Kidney glomerular epithelial cell (primary cell): Measurements from ENCODE around the gene LRP1B.

Experiments
- DNase-seq: peaks from one replicate; lab custom pipeline; 2025; lab: John Stamatoyannopoulos, UW

Gene LRP1B

DNA sequence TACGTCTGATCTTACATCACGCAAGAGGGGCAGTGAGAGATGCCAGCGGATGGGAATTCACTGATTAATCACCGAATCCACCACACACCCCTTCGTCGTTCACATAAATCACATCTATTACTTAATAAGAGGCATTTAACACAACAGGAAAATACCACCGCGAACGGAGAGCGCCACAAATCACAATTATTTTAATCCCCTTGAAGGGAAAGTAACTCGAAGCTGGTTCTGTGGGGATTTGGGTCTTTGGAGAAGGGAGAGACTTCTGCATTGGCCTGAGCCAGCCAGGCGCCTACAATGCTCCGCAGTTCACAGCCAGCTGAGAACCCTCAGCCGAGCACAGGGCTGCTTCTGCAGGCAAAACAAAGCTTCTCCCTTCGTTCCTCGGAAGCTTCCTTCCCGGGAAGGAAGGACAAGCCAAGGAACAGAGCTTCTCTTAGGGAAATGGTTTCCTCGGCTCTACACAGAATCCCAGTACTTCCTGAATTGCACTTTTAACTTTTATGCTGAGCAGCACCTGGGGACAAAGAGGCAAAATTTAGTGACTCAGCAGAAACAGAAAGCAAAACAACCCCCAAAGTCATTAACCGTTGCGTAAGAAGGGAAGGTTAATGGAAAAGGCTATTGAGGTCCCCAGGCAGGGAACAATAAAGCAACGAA lies at the start of gene LRP1B:
Gene LRP1B (minus strand): TSS at position 7 of the 660 bp plus-strand sequence. CDS start 287 bp downstream, outside the sequence.
- DNase-seq: no peak

DNA sequence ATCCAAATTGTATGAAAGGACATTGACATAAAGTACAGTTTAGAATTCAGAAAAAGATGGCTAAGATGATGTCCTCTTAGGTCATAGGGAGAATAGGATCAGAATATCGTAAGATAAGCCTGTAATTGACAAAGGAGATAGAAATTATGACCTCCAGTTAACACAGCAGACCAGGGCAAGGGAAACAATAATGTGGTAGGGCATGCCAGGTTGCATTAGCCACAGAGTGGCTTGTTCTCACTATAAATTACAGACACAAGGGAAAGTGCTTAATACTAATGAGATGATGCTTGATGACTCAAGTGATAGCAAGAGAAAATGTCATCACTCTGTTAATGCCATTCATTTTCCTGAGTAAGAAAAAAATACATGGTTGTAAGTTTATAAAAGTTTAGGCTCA lies 48.9 kb upstream of the LRP1B start:
- DNase-seq: no peak

DNA sequence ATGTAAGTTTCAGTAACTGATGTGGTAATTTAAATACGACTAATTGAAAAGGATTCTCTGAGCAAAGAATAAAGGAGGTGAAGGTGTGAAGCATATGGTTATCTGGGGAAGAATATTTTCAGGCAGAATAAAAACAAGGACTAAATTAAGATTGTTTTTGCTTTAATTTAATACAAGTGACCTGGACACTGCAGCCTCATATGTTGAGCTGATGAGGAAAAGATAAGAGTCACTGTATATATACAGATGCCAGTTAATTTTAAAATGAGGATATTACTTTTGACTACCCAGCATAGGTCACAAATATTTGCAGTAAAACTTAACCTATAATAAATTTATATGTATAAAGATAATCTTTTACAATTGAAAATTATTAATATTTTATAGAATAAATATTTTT lies 47.8 kb upstream of the LRP1B start:
- DNase-seq: no peak

DNA sequence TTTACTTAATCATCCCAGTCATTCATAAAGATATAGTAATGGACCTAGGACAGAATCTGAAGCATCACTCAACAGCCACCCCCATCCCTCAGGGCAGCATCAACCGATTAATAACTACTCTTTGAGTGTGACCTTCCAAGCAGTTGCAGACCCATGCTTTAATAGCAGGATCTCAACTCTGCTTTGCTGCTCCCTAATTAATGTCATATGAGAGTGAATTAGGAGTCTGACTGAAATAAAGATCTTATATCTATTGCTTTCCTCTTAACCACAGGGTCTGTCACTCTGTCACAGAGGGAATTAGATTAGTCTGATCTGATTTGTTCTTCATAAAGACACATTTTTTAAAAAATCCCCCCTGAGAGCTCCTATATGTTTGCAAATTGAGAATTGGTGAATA lies 46.1 kb upstream of the LRP1B start:
- DNase-seq: no peak

DNA sequence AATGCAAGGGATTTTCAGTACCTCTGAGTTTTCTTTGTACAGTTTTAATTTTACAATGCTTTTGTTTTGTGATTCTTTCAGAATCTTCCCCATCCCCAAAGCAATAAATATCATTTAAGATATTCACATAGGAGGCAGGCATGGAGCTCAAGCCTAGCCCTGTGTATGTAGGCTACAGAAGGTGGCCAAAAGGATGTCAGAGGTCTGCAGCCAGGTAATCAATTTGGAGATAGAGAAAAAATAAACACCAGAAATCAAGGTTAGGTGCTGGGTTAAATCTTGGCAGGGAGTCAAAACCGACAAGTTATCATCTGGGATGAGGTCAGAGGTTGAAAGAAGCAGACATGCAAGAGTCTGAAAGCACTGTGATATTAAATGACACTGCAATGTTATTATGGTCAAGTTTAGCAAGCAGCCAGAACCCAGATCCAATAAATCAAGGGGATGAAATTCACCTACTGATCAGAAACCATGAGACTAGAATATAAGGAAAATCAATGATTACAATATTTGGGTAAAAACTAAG lies 45.1 kb upstream of the LRP1B start:
- no peak for DNase-seq

- peak; percentile 59 for DNase-seq
Measured at GRCh38 chr2:142174176-142174575, 43.4 kb upstream of the LRP1B start.

DNA sequence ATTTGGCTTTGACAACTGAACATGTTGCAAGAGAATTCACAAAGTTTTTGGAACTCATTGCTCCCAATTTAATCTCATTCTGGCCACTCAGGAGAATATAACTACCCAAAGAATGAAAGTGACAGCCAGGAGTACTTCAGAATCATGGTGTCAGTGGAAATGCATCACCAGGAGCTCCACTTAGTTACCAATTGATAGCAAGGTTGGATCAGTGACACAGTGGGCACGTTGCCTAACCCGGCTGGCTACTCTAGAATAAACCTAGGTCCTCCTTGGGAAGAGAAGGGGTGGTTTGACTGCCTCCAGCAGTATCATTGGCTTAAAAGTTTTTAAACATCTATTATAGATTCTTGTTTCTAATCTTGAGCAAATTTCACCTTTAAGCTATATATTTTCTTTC lies 40.0 kb upstream of the LRP1B start:
- DNase-seq: no peak

DNA sequence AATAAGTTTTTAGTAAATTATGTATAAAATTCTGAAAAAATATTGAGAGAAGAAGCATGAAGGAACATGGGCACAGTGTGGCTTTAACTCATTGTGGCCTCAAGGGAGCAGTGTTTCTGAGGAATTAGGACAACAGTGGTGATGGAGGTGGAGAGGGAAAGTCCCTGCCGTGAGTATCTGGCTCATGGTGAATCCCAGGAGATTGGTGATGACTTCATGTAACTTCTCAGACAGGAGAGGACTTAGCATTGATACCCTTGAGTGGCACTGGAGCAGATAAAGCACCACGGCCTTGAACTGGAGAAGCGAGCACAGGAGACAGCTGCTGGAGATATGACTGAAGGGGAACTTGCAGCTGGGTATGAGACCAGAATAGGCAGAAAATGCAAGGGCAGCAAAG lies 35.0 kb upstream of the LRP1B start:
- peak; percentile 88 for DNase-seq

DNA sequence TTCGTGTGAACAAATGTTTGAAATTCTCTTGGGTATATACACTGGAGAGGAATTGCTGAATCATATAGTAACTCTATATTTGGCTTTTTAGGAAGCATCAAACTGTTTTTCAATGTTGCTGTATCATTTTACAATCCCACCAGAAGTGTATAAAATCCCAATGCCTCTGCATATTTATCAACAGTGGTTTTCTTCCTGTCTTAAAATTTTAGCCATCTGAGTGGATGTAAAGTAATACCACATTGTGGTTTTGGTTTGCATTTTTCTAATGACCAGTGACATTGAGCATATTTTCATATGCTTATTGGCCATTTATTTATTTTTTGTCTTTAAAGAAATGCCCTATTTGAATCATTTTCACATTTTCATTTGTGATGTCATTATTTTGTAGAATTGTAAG lies 22.8 kb upstream of the LRP1B start:
- no peak for DNase-seq

DNA sequence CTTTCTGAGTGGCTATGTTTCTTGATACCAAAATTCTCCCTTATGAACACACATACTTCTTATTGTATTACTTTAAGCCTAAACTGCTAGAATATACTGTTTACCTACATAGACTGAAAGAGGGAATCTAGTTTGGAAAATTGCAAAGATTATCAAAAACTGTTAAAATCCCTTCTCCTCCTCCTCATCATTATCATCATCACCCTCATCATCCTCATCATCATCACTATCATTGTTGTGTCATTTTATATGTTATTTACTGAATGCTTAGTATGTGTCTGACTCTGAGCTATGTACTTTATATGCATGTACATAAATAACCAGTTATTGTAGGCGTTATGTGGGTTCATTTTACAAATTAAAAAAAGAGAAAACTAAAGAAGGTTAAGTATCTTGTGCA lies 19.6 kb upstream of the LRP1B start:
- DNase-seq: no peak

GRCh38 chr2:142144547-142144946 lies 13.7 kb upstream of the LRP1B start:
- DNase-seq: no peak

DNA sequence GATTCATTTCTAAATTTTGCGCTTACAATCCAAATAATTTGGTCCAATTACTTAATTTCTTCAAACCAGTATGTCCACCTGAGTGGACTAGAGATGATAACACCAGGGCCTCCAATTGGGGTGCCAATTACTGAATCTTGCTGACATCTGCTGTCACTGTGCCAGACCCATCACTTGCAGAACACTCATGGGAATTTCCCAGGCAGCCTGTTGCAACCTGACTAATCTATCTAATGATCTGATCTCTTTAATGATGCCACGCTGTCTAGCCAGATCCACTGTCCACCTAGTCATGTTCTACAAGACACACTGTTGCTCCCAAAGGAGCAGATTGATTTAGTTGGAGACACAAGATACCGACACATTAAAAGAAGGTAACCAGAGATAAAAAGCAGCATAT lies 11.8 kb upstream of the LRP1B start:
- no peak for DNase-seq

DNA sequence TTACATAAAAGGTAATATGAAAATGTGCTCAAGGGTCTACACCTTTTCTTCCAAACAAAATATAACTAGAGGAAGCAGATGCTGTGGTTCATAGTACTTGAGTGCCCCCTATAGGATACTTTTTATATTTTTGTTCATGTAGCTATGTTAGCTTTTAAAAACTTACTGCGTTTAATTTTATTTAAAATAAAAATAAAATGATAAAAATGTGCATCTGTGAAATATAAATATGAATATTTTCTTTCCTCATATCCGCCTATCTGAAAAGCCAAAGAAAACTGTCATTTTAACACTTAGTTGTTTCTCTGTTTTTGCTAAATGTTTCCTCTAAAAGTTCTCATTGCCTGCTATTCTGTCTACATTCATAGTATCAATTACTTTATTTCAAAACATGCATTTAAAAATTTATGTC lies 9.6 kb upstream of the LRP1B start:
- peak; percentile 43 for DNase-seq

GRCh38 chr2:142139384-142139783 lies 8.6 kb upstream of the LRP1B start:
- DNase-seq: no peak

- no peak for DNase-seq
Measured at GRCh38 chr2:142136571-142136970, 5.8 kb upstream of the LRP1B start.

DNA sequence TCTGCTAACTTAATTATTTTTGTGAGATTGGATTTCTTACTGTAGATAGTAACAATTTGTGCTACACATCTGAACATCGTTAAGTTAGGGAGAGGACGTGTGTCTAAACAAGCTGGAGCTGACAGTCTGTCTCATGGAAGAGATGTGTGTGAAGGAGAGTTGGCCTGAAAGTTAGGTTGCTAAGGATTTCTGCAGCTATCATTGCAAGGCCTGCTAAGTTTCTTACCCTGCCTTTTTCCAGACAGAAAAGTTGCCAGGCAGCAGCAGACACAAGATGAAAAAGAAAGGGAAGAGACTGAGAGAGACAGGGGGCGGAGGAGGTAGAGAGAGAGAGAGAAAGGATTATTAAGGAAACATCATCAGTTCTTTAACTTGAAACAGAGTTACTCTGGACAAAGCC lies 4.1 kb upstream of the LRP1B start:
- DNase-seq: no peak

- DNase-seq: peak; percentile 31
Measured at GRCh38 chr2:142130111-142131009, 456 bp downstream of the LRP1B start.

- DNase-seq: no peak
Measured at GRCh38 chr2:142128105-142128504, 2.7 kb downstream of the LRP1B start.

DNA sequence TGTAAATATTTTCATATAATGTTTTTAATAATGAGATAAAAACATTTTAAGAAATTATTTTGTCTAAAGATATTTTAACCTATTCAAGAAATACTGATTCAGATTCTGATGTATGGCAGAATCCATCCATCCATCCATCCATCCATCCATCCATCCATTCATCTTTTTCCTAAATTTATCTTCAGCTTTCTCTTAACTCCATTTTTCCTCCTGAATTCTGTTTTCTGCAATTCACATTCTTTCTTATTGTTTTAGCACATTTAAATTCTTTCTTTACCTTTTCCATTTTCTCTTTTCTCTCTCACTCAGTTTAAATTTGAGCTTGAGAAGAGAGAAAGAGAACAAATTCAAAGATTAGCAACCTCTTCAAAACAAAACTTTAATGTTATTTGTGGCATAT lies 3.6 kb downstream of the LRP1B start:
- no peak for DNase-seq

- no peak for DNase-seq
Measured at GRCh38 chr2:142124706-142125105, 6.1 kb downstream of the LRP1B start.

DNA sequence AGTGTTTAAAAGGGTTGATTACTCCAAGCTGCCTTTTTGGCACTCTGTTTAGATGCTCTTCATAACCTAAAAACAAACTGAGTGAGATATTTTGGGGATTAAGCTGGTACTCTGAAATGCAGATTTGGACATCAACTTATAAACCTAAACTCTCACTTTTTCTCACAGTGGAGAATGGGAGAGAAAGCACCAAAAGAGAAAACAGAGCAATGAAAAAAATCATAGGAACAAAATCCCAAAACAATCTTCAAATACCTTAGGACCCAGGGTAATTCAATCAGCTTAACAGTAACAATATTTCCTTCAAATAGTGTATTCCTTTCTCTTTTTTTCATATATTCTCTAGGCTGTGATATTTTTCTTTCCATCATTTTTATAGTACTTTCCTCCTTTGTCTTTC lies 11.5 kb downstream of the LRP1B start:
- DNase-seq: no peak

GRCh38 chr2:142112757-142113221 lies 18.0 kb downstream of the LRP1B start:
- peak; percentile 10 for DNase-seq

DNA sequence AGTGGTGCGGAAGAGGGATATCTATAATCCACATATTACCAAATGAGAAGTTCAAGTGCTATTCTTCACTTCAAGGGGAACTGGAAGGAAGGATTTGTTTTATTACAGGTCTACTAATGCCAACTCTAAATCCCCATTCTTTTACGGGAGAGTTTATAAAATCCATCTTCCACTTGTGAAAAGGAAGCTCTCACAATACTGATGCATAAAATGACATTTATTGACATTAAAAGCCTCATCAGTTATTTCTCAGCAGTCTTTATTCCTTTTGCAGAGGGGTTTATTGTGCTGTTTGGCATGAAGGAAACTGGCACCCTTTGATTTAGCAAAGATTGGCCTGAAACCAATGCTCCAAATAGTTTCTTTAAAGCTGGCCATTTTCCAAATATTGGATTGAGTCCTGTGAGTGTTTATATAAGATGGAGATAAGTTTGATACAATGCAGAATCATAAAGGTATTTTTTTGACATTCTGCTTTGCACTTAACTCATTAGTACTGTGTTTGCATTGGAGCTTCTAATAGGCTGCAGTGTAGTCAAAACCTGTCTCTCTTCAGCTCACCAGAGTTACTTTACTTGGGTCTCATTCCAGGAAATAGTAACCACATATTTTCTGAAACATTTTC lies 26.6 kb downstream of the LRP1B start:
- DNase-seq: no peak
